ENCODE measurements around the gene C5orf15.

DNA sequence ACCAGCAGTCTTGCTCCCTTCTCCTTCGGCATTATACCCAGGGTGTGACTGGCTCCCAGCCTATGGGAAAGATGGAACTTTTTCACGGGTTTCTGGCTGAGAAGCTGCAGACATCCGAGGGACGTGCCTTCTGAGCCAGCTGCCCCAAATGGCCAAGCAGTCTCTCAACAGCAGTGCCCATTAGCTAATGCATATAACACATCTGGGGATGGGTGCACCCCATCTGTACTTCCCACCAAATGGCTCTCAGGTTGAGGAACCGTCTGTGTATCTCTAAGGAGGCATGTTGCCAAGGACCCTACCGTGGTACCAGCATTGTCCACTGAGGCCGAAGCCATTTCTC is 25.0 kb downstream of the C5orf15 start:
- TF ChIP-seq CTCF (IDR thresholded peaks at IDR 0.05; ENCODE audit: low read length) (no peak), EZH2 (IDR thresholded peaks at IDR 0.05; ENCODE audit: borderline replicate concordance, low read length) (no peak)

Measured in OCI-LY1 (cell line).